ENCODE measurements around the gene SERF2. TPM values are rescaled to one million over a fixed set of nuclear protein-coding genes. Genes with fewer than 3 reads are reported as not detected.

SERF2 gene
- total and polyA plus RNA-seq, 2 of the 8 experiments (the other 6 are each of a cell fraction or from before 2014, with no cell fraction given) = 655 to 999 TPM

- no peak overlapping the region for H3K27ac ChIP-seq (ENCODE audit: low read depth, low read length)
- no peaks in the 10 kb centered on the region for H3K79me1 ChIP-seq (ENCODE audit: low read depth, low read length)
- no peak overlapping the region for H3K4ac ChIP-seq (replicated peaks; ENCODE audit: insufficient read length, low read depth, low read length)
- no peak overlapping the region for H2BK20ac ChIP-seq (ENCODE audit: low read length)
- FAIRE-seq (no peak), DNase-seq (ENCODE audit: low read depth in 1 of 2, low spot score in 2 of 2) (peak; percentile 34 to 79)
- peaks cover 0 to 6% of the 10 kb centered on the region in 2 experiments for H4K20me1 ChIP-seq (replicated peaks in 1 of 2; ENCODE audit: control insufficient read depth in 1 of 2, insufficient read depth in 2 of 2, low read length in 2 of 2)
- H3K4me2 ChIP-seq (ENCODE audit: insufficient read depth in 1 of 2, low read depth in 2 of 2, low read length in 2 of 2) = no peak overlapping the region
- no peak overlapping the region for H4K5ac ChIP-seq (ENCODE audit: insufficient read length, low read depth, low read length)
- no peak overlapping the region for H3K18ac ChIP-seq (ENCODE audit: extremely low read depth, low read length)
- no peak overlapping the region for H2BK5ac ChIP-seq (ENCODE audit: low read depth, low read length)
- H3K79me2 ChIP-seq (ENCODE audit: control insufficient read depth in 1 of 2, insufficient read depth in 2 of 2, low read length in 2 of 2) = no peaks in the 10 kb centered on the region
- H3K4me3 ChIP-seq (ENCODE audit: extremely low read depth in 1 of 4, insufficient read depth in 2 of 4, low read depth in 3 of 4, low read length in 4 of 4) = no peak overlapping the region
- ChIA-PET CTCF (ENCODE audit: partially characterized antibody) (interaction anchor here (0.6 to 3.1 kb wide), 9 partner anchors 9 to 308 kb away, joined by 3 to 24 read pairs (median 5); partner anchors contain the start of gene SERF2), POLR2A (ENCODE audit: partially characterized antibody) (interaction anchor here (0.5 to 0.9 kb wide), 2 partner anchors 8 to 50 kb away, joined by 3 read pairs; no protein-coding TSS in a partner anchor)
- H2AK5ac ChIP-seq (ENCODE audit: low read depth, low read length) = no peak overlapping the region
- H3K14ac ChIP-seq (ENCODE audit: insufficient read length) = no peak overlapping the region
- no peaks in the 10 kb centered on the region for H3K27me3 ChIP-seq (replicated peaks in 1 of 4; ENCODE audit: control insufficient read depth in 3 of 4, extremely low read depth in 1 of 4, insufficient read depth in 3 of 4, low read length in 3 of 4)
- H3K23ac ChIP-seq (ENCODE audit: insufficient read length) = no peak overlapping the region
- no peaks in the 10 kb centered on the region for H3K23me2 ChIP-seq (ENCODE audit: low read depth, low read length)
- no peak overlapping the region for H4K91ac ChIP-seq (replicated peaks; ENCODE audit: insufficient read length, low read length)
- no peak overlapping the region for H3K56ac ChIP-seq (replicated peaks; ENCODE audit: insufficient read length, low read depth, low read length)
- no peak overlapping the region for H2BK12ac ChIP-seq (ENCODE audit: low read depth, low read length)
- H3K9me3 ChIP-seq (ENCODE audit: insufficient read depth in 2 of 2, low read depth in 1 of 2, low read length in 1 of 2) = no peaks in the 10 kb centered on the region
- WGBS, 2 experiments (ENCODE audit: extremely low coverage in 1 of 2, insufficient coverage in 1 of 2, insufficient read length in 1 of 2, insufficient replicate concordance in 2 of 2, low coverage in 1 of 2, low lambda C conversion rate in 2 of 2, missing lambda C conversion rate in 1 of 2) = 71% methylated on average over 5 of the region's 5 CpGs; no CpG with 5 or more reads in 1 of the 2 experiments
- H3K36me3 ChIP-seq (ENCODE audit: control insufficient read depth in 2 of 4, insufficient read depth in 4 of 4, low read length in 3 of 4) = peaks cover 49 to 90% (median 72%) of the 10 kb centered on the region in 4 experiments
- no peaks in the 10 kb centered on the region for H3K4me1 ChIP-seq (replicated peaks in 1 of 4; ENCODE audit: control insufficient read depth in 3 of 4, insufficient read depth in 4 of 4, low read length in 3 of 4)
- no peak overlapping the region for H4K8ac ChIP-seq (ENCODE audit: extremely low read depth, insufficient read depth, low read length)
- H2AFZ ChIP-seq (ENCODE audit: low read length) = no peak overlapping the region
- H3K9ac ChIP-seq (replicated peaks in 1 of 4; ENCODE audit: extremely low read depth in 1 of 4, low read depth in 3 of 4, low read length in 3 of 4) = no peak overlapping the region
- no peak overlapping the region for H2BK15ac ChIP-seq (ENCODE audit: low read length)
- H2BK120ac ChIP-seq (replicated peaks; ENCODE audit: low read depth, low read length) = no peak overlapping the region
- no peak for TF ChIP-seq RBBP5 (IDR thresholded peaks at IDR 0.05; ENCODE audit: borderline replicate concordance, low read depth, low read length)
- no peak for TF ChIP-seq RFX5 (IDR thresholded peaks at IDR 0.05; ENCODE audit: borderline replicate concordance, low read depth, low read length)
- TF ChIP-seq USF2 (IDR thresholded peaks at IDR 0.05; ENCODE audit: low read length) = no peak
- TF ChIP-seq EP300 (IDR thresholded peaks at IDR 0.05; ENCODE audit: borderline replicate concordance in 1 of 2, low read depth in 2 of 2, low read length in 2 of 2) = no peak
- TF ChIP-seq ASH2L (IDR thresholded peaks at IDR 0.05; ENCODE audit: low read length) = no peak
- TF ChIP-seq RAD21 (IDR thresholded peaks at IDR 0.05 in 1 of 2, conservative IDR thresholded peaks at IDR 0.05 in 1 of 2; ENCODE audit: low read depth in 2 of 2, low read length in 2 of 2) = peak; percentile 38 to 53; a peak in 3 of 4 replicates
- no peak for TF ChIP-seq YY1 (IDR thresholded peaks at IDR 0.05; ENCODE audit: low read depth, low read length)
- no peak for TF ChIP-seq CHD1 (IDR thresholded peaks at IDR 0.05; ENCODE audit: low read depth, low read length)
These were observed 22.4 kb upstream of the SERF2 start for GRCh38 chr15:43769584-43770228.
